ENCODE results near the gene THBS1.

GRCh38 chr15:39627451-39628143 is 46.7 kb downstream of the THBS1 start:
- TF ChIP-seq, protein P1, sequence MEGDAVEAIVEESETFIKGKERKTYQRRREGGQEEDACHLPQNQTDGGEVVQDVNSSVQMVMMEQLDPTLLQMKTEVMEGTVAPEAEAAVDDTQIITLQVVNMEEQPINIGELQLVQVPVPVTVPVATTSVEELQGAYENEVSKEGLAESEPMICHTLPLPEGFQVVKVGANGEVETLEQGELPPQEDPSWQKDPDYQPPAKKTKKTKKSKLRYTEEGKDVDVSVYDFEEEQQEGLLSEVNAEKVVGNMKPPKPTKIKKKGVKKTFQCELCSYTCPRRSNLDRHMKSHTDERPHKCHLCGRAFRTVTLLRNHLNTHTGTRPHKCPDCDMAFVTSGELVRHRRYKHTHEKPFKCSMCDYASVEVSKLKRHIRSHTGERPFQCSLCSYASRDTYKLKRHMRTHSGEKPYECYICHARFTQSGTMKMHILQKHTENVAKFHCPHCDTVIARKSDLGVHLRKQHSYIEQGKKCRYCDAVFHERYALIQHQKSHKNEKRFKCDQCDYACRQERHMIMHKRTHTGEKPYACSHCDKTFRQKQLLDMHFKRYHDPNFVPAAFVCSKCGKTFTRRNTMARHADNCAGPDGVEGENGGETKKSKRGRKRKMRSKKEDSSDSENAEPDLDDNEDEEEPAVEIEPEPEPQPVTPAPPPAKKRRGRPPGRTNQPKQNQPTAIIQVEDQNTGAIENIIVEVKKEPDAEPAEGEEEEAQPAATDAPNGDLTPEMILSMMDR (conservative IDR thresholded peaks at IDR 0.05; ENCODE audit: low read depth, low read length): no peak
- TF ChIP-seq EZH2 (IDR thresholded peaks at IDR 0.05; ENCODE audit: low read length, unreplicated experiment): no peak

Measured in PC-3 (cell line).